ENCODE data around the gene SHOC2. TPM values are rescaled to one million over a fixed set of nuclear protein-coding genes. Genes with fewer than 3 reads are reported as not detected.

Gene SHOC2
- total RNA-seq, 1 donor from 2014 or later: 40.4 TPM

GRCh38 chr10:111037858-111038257, 118.5 kb downstream of the SHOC2 start:
- Mint-ChIP-seq H3K36me3 (peaks cover 10% of the 10 kb centered on the region), H3K9me3 (peaks cover 54% of the 10 kb centered on the region), H3K4me1 (no peaks in the 10 kb centered on the region), H3K27me3 (ENCODE audit: low read depth) (no peaks in the 10 kb centered on the region), H3K4me3 (no peak overlapping the region), H3K27ac (no peak overlapping the region)
- TF ChIP-seq, protein P1, sequence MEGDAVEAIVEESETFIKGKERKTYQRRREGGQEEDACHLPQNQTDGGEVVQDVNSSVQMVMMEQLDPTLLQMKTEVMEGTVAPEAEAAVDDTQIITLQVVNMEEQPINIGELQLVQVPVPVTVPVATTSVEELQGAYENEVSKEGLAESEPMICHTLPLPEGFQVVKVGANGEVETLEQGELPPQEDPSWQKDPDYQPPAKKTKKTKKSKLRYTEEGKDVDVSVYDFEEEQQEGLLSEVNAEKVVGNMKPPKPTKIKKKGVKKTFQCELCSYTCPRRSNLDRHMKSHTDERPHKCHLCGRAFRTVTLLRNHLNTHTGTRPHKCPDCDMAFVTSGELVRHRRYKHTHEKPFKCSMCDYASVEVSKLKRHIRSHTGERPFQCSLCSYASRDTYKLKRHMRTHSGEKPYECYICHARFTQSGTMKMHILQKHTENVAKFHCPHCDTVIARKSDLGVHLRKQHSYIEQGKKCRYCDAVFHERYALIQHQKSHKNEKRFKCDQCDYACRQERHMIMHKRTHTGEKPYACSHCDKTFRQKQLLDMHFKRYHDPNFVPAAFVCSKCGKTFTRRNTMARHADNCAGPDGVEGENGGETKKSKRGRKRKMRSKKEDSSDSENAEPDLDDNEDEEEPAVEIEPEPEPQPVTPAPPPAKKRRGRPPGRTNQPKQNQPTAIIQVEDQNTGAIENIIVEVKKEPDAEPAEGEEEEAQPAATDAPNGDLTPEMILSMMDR (IDR thresholded peaks at IDR 0.05; ENCODE audit: unreplicated experiment): peak; percentile 41
- DNase-seq (ENCODE audit: low spot score in 2 of 2, unreplicated experiment in 2 of 2): no peak

DNA sequence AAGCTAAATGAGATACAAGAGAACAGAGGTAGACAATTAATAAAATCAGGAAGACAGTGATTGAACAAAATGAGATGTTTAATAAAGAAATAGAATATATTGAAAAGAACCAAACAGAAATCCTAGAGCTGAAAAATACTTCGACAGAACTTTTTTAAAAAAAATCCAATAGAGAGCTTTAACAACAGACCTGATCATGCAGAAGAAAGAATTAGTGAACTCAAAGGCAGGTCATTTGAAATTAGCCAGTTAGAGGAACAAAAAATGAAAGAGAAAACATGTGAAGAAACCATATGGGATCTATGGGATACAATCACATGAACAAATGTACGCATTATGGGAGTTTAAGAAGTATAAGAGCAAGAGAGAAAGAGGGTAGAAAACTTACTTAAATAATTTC, 120.1 kb downstream of the SHOC2 start:
- no peaks in the 10 kb centered on the region for H3K4me1 Mint-ChIP-seq
- no peak for DNase-seq (ENCODE audit: low spot score in 2 of 2, unreplicated experiment in 2 of 2)
- H3K27me3 Mint-ChIP-seq (ENCODE audit: low read depth): no peaks in the 10 kb centered on the region
- H3K9me3 Mint-ChIP-seq: peaks cover 47% of the 10 kb centered on the region
- no peak overlapping the region for H3K4me3 Mint-ChIP-seq
- TF ChIP-seq, protein P1 (IDR thresholded peaks at IDR 0.05; ENCODE audit: unreplicated experiment): no peak
- H3K27ac Mint-ChIP-seq: no peak overlapping the region
- H3K36me3 Mint-ChIP-seq: peaks cover 5% of the 10 kb centered on the region

- Mint-ChIP-seq H3K4me3 (no peak overlapping the region), H3K36me3 (no peaks in the 10 kb centered on the region), H3K4me1 (no peaks in the 10 kb centered on the region), H3K27me3 (ENCODE audit: low read depth) (peaks cover 5% of the 10 kb centered on the region), H3K9me3 (peaks cover 35% of the 10 kb centered on the region), H3K27ac (no peak overlapping the region)
- no peak for DNase-seq (ENCODE audit: low spot score in 2 of 2, unreplicated experiment in 2 of 2)
- TF ChIP-seq, protein P1 (IDR thresholded peaks at IDR 0.05; ENCODE audit: unreplicated experiment): no peak
These were observed 137.6 kb downstream of the SHOC2 start for GRCh38 chr10:111057006-111057405.

Small RNAs within 50 kb of the gene (microRNA-seq; reads per million reads assigned to microRNA genes)
- 4.4 reads per million, percentile 15 among the genes with 10 or more reads in this experiment for gene MIR548E

Other genes with a start within 250 kb of the SHOC2 start
- gene PDCD4, start 47.7 kb upstream of the SHOC2 start, total RNA-seq: 142 to 157 TPM (median 145 TPM) in 3 replicates
- 16.3 to 18.6 TPM (median 16.5 TPM) in 3 replicates for gene BBIP1, start 424 bp upstream of the SHOC2 start, total RNA-seq
- 4.7 to 5.2 TPM (median 4.9 TPM) in 3 replicates for gene ADRA2A, start 157.4 kb downstream of the SHOC2 start, total RNA-seq